ENCODE results near the gene E2F6.

- no peak for TF ChIP-seq POLR2AphosphoS5 (IDR thresholded peaks at IDR 0.05; ENCODE audit: borderline replicate concordance, low read depth, low read length)
- TF ChIP-seq EZH2 (IDR thresholded peaks at IDR 0.05) = no peak
- no peak for TF ChIP-seq FOXP2 (optimal IDR thresholded peaks at IDR 0.05; ENCODE audit: control extremely low read depth, extremely low read length, insufficient read depth)
These were observed 55.9 kb downstream of the E2F6 start for GRCh38 chr2:11410101-11410500.
